HG03175 (cell line): ENCODE data around the gene NLRP5.
"Not testable (repeated sequence)": the region's sequence is repeated elsewhere in the genome, so short reads cannot be mapped to it uniquely, and the experiment has no call there.

Source experiments
- ATAC-seq: cut with Tn5 transposase; IDR thresholded peaks from one replicate; pipeline ENCODE4 v1.9.1; 2021; ENCODE audit warnings: mild to moderate bottlenecking, moderate library complexity; ENCODE audit not compliant: unreplicated experiment

Gene NLRP5

DNA sequence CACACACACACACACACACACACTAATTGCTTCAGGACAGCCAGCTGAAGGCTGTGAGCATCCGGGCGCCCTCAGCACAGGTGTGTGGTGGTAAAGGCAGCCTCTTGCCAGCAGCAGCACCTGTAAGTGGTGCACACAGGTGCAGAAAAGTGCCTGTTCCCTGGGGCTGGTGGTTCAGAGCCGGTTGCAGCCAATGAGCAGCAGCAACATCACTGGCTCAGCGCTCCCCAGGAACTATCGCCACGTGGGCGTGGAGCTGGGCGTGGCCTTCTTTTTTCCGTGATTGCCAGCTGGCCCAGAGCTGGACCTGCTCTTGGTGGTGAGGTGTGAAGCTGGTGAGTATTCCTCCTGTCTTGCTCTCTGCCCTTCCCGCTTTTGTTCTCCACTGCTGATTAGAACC is at the start of gene NLRP5:
Gene NLRP5, plus strand, starts transcription at position 289 of the 400 bp plus-strand sequence.
- ATAC-seq = no peak

- no peak for ATAC-seq
Observed at GRCh38 chr19:55939206-55939605, 47.4 kb upstream of the NLRP5 start.

- no peak for ATAC-seq
Observed at GRCh38 chr19:55940306-55940705, 46.3 kb upstream of the NLRP5 start.

GRCh38 chr19:55947532-55947931 is 39.0 kb upstream of the NLRP5 start, which contains the start of gene NLRP8:
TSS of gene NLRP8 (plus strand) at chr19:55947832.
- no peak for ATAC-seq

- ATAC-seq = not testable (repeated sequence)
Observed at GRCh38 chr19:55950566-55950965, 36.0 kb upstream of the NLRP5 start.

GRCh38 chr19:55956431-55956830 is 30.1 kb upstream of the NLRP5 start:
- no peak for ATAC-seq

GRCh38 chr19:55958356-55958755 is 28.2 kb upstream of the NLRP5 start:
- no peak for ATAC-seq

DNA sequence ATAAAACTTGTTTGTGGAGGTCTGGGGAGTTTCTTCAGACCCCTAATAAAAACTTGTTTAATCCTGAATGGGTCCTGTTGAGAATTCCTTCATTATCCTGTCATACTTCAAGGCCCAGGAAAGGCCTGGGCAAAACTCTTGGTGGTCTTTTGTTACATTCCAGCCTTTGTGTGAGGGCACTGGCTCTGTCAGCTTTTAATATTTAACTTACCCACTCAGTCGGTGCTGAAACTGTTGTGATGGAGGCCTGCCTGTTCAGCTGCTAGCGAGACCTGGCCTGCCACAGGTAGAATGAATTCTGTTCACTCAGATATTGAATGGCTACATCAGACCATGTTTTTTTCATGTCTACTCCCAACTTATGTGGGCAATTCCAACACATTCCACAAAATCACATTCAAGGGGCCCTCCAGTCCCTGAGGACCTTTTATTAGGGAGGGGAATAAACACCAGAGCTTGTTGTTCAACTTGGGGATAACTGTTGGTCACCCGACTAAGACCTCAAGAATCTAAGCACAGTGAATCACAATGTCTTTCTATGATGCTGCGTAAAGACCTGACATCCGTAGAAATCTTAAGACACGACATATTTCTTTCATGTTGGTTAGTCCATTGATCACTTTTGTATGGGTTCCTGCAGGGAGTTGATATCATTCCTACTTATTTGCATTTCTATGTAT is 26.4 kb upstream of the NLRP5 start:
- ATAC-seq = no peak

- no peak for ATAC-seq
Observed at GRCh38 chr19:55962186-55962585, 24.4 kb upstream of the NLRP5 start.

DNA sequence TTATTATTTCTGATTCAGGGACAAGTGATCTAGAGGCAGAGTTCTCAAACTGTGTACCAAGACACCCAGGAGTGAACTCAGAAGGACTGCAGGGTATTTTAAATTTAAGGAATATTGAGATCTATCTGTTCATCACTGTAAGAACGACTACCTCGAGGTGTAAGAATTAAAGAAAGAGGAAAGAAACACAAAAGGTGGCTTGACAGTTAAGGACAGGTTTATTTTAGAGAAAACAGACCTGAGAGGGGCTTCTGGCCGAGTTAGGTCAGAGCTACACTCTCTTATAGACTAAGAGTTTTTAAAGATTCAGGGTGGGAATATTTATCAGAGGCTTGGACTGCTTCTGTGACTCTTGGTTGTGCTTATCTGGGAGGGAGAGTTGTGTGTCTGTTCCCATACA is 12.6 kb upstream of the NLRP5 start:
- no peak for ATAC-seq

DNA sequence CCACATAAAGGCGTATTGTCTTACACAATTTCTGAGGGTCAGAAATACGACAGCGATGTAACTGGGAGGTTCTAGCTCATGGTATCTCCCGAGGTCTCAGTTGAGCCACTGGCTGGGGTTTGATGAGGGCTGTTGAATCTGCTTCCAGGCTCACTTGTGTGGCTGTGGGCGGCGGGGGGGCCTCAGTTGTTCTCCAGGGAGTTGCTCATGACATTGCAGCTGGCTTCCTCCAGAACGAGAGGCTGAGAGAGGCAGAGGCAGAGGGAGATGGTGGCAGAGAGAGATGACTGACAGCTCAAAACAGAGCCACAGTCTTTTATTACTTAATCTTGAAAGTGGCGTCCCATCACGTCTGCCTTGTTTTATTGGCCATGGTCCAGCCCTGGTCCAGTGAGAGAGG is 6.2 kb upstream of the NLRP5 start:
- ATAC-seq = no peak

GRCh38 chr19:55985254-55985653 is 1.3 kb upstream of the NLRP5 start:
- no peak for ATAC-seq

DNA sequence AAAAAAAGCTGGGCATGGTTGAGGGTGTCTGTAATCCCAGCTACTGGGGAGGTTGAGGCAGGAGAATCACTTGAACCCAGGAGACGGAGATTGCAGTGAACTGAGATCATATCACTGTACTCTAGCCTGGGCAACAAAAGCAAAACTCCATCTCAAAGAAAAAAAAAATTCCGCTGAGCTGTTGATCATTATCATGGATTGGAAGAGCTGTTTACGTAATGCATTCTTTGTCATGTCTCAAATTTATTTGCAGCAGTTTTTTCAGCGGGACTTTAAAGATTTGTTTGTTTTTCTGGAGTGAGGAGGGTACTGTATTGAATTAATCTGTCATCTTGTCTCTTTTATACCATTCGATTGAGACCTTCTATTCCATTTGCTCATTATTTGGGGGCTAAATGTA is 4.3 kb downstream of the NLRP5 start:
- no peak for ATAC-seq

- no peak for ATAC-seq
Observed at GRCh38 chr19:55993492-55993891, 6.9 kb downstream of the NLRP5 start.

GRCh38 chr19:56014765-56015164 is 28.2 kb downstream of the NLRP5 start:
- no peak for ATAC-seq

GRCh38 chr19:56015756-56016155 is 29.2 kb downstream of the NLRP5 start:
- no peak for ATAC-seq

GRCh38 chr19:56019325-56019724 is 32.8 kb downstream of the NLRP5 start:
- not testable (repeated sequence) for ATAC-seq

GRCh38 chr19:56020355-56020975 is 33.9 kb downstream of the NLRP5 start:
- not testable (repeated sequence) for ATAC-seq

- no peak for ATAC-seq
Observed at GRCh38 chr19:56026769-56027168, 40.2 kb downstream of the NLRP5 start.

GRCh38 chr19:56053596-56053995 is 67.0 kb downstream of the NLRP5 start:
- no peak for ATAC-seq

GRCh38 chr19:56066152-56067023 is 79.8 kb downstream of the NLRP5 start:
- peak; percentile 67 for ATAC-seq

- no peak for ATAC-seq
Observed at GRCh38 chr19:56069642-56070041, 83.1 kb downstream of the NLRP5 start.
